HepG2 (cell line): ENCODE measurements around the gene SLC6A6. TPM values are rescaled to one million over a fixed set of nuclear protein-coding genes. Genes with fewer than 3 reads are reported as not detected.
A peak's percentile ranks its signal among the peaks of the same experiment; 100 is the strongest.

Experiments
- ASH2L ChIP-seq: fragments of 300-600, 200-600 bp; sonication (generic); IDR thresholded peaks from 2 replicates; pipeline ENCODE4 v1.7.0; 2017; ENCODE audit warnings: low read depth, mild to moderate bottlenecking, moderate library complexity, mixed read lengths, low read length; ENCODE audit not compliant: insufficient read length
- FOSL2 ChIP-seq: sonication (generic); formaldehyde crosslinking; IDR thresholded peaks from 2 replicates; pipeline ENCODE4 v1.4.0; 2020; ENCODE audit warnings: missing genetic modification reagents
- MATR3 ChIP-seq: sonication (generic); formaldehyde crosslinking; IDR thresholded peaks from 2 replicates; pipeline ENCODE4 v1.4.0; 2020; ENCODE audit warnings: missing genetic modification reagents
- RFX1 ChIP-seq: fragments of 450-650 bp; IDR thresholded peaks from 2 replicates; pipeline ENCODE4 v1.6.1; 2017
- RFX3 ChIP-seq: IDR thresholded peaks from 2 replicates; pipeline ENCODE4 v1.6.1; 2016; ENCODE audit warnings: missing biosample characterization, missing genetic modification reagents
- RXRA ChIP-seq: sonication (generic); formaldehyde crosslinking; IDR thresholded peaks from 2 replicates; pipeline ENCODE4 v1.5.1; 2020; ENCODE audit warnings: missing genetic modification reagents
- SP4 ChIP-seq: sonication (generic); formaldehyde crosslinking; IDR thresholded peaks from 2 replicates; pipeline ENCODE4 v1.8.1; 2023; ENCODE audit warnings: mild to moderate bottlenecking, missing genetic modification reagents
- TEAD3 ChIP-seq: optimal IDR thresholded peaks from 2 replicates; pipeline ENCODE3; 2016; ENCODE audit warnings: borderline replicate concordance
- TSC22D2 ChIP-seq: sonication (generic); formaldehyde crosslinking; IDR thresholded peaks from 2 replicates; pipeline ENCODE4 v1.5.1; 2020; ENCODE audit warnings: missing genetic modification reagents, mild to moderate bottlenecking, borderline replicate concordance
- ZFP62 ChIP-seq: sonication (generic); formaldehyde crosslinking; IDR thresholded peaks from 2 replicates; pipeline ENCODE4 v1.4.0; 2020; ENCODE audit warnings: missing genetic modification reagents
- ZNF232 ChIP-seq: sonication (generic); formaldehyde crosslinking; IDR thresholded peaks from 2 replicates; pipeline ENCODE4 v1.4.0; 2020; ENCODE audit warnings: missing genetic modification reagents, borderline replicate concordance
- polyA plus RNA-seq, 8 experiments: library from polyadenylated mRNA; depleted of rRNA in 3 of 8; stranded (reverse) in 7 of 8; unstranded in 1 of 8; fragments of >200 nt; fragmentation: Illumina TruSeq in 4 of 8; extraction: Trizol in 4 of 8; gene quantifications; 2 replicates each; pipeline versions ENCODE4 v1.2.1 to v1.2.3, GENCODE V29; 2011 to 2016; ENCODE audit warnings: low read depth in 4 of 8, missing spikeins in 1 of 8, mixed read lengths in 1 of 8; ENCODE audit not compliant: insufficient read depth in 1 of 8
- total RNA-seq, 5 experiments: library from RNA; depleted of rRNA; stranded (reverse); fragments of >200 nt; fragmentation: Illumina TruSeq; extraction: Trizol; gene quantifications; 2 replicates each; pipeline ENCODE4 v1.2.3, GENCODE V29; 2016; ENCODE audit warnings: low read depth in 1 of 5
- TF ChIP-seq, protein P1 (sequence below): sonication (generic); formaldehyde crosslinking; IDR thresholded peaks from 2 replicates; pipeline ENCODE4 v1.4.0; 2020; ENCODE audit warnings: missing genetic modification reagents, borderline replicate concordance
- TF ChIP-seq, protein P2 (sequence below): sonication (generic); formaldehyde crosslinking; IDR thresholded peaks from 2 replicates; pipeline ENCODE4 v1.5.0; 2020; ENCODE audit warnings: mild to moderate bottlenecking, missing genetic modification reagents, borderline replicate concordance
- TF ChIP-seq, protein P3 (sequence below): sonication (generic); formaldehyde crosslinking; IDR thresholded peaks from 2 replicates; pipeline ENCODE4 v1.8.0; 2023; ENCODE audit warnings: mild to moderate bottlenecking, missing genetic modification reagents
- TF ChIP-seq, protein P4 (sequence below): IDR thresholded peaks from 2 replicates; pipeline ENCODE4 v1.6.1; 2012; ENCODE audit warnings: low read depth, low read length, improper control_type of control experiment

SLC6A6 gene
- total and polyA plus RNA-seq, 2 of the 13 experiments (the other 11 are each of a cell fraction or from before 2014, with no cell fraction given) = 14.1 to 20.7 TPM

DNA sequence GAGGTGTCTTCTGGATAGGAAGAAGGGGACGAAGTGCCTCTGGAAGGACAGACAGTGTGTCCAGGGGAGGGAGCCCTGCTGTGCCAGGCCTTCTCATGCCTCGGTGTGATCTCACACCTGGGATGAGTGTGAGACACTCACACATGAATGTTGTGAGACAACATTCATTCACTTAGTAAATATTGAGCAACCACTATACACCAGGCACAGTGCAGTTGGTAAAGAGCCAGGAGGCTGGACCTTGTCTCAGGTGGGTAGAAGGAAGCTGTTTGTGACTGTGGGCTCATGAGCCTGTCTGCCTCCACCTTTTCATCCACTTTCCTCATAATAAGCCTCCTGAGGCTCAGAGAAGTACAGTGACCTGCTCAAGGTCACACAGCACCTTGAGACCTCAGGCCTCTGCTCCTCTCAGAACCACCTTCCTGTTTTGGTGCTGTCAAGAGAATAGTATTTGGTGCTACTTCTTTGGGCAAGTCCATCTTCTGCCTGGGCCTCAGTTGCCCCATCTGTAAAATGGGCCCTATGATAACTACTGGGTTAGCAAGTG lies 20.9 kb downstream of the SLC6A6 start (continued):
- TF ChIP-seq, protein P1, sequence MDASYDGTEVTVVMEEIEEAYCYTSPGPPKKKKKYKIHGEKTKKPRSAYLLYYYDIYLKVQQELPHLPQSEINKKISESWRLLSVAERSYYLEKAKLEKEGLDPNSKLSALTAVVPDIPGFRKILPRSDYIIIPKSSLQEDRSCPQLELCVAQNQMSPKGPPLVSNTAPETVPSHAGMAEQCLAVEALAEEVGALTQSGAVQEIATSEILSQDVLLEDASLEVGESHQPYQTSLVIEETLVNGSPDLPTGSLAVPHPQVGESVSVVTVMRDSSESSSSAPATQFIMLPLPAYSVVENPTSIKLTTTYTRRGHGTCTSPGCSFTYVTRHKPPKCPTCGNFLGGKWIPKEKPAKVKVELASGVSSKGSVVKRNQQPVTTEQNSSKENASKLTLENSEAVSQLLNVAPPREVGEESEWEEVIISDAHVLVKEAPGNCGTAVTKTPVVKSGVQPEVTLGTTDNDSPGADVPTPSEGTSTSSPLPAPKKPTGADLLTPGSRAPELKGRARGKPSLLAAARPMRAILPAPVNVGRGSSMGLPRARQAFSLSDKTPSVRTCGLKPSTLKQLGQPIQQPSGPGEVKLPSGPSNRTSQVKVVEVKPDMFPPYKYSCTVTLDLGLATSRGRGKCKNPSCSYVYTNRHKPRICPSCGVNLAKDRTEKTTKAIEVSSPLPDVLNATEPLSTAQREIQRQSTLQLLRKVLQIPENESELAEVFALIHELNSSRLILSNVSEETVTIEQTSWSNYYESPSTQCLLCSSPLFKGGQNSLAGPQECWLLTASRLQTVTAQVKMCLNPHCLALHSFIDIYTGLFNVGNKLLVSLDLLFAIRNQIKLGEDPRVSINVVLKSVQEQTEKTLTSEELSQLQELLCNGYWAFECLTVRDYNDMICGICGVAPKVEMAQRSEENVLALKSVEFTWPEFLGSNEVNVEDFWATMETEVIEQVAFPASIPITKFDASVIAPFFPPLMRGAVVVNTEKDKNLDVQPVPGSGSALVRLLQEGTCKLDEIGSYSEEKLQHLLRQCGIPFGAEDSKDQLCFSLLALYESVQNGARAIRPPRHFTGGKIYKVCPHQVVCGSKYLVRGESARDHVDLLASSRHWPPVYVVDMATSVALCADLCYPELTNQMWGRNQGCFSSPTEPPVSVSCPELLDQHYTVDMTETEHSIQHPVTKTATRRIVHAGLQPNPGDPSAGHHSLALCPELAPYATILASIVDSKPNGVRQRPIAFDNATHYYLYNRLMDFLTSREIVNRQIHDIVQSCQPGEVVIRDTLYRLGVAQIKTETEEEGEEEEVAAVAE (CRISPR knock-in tag) = no peak
- TF ChIP-seq TSC22D2 (CRISPR knock-in tag) (no peak), SP4 (CRISPR knock-in tag) (no peak), ZFP62 (CRISPR knock-in tag) (no peak), RFX1 (no peak), ZNF232 (CRISPR knock-in tag) (no peak), FOSL2 (CRISPR knock-in tag) (peak; percentile 85), RXRA (no peak), MATR3 (CRISPR knock-in tag) (no peak), TEAD3 (CRISPR knock-in tag) (peak; percentile 91), ASH2L (no peak), RFX3 (no peak)
- TF ChIP-seq, protein P2, sequence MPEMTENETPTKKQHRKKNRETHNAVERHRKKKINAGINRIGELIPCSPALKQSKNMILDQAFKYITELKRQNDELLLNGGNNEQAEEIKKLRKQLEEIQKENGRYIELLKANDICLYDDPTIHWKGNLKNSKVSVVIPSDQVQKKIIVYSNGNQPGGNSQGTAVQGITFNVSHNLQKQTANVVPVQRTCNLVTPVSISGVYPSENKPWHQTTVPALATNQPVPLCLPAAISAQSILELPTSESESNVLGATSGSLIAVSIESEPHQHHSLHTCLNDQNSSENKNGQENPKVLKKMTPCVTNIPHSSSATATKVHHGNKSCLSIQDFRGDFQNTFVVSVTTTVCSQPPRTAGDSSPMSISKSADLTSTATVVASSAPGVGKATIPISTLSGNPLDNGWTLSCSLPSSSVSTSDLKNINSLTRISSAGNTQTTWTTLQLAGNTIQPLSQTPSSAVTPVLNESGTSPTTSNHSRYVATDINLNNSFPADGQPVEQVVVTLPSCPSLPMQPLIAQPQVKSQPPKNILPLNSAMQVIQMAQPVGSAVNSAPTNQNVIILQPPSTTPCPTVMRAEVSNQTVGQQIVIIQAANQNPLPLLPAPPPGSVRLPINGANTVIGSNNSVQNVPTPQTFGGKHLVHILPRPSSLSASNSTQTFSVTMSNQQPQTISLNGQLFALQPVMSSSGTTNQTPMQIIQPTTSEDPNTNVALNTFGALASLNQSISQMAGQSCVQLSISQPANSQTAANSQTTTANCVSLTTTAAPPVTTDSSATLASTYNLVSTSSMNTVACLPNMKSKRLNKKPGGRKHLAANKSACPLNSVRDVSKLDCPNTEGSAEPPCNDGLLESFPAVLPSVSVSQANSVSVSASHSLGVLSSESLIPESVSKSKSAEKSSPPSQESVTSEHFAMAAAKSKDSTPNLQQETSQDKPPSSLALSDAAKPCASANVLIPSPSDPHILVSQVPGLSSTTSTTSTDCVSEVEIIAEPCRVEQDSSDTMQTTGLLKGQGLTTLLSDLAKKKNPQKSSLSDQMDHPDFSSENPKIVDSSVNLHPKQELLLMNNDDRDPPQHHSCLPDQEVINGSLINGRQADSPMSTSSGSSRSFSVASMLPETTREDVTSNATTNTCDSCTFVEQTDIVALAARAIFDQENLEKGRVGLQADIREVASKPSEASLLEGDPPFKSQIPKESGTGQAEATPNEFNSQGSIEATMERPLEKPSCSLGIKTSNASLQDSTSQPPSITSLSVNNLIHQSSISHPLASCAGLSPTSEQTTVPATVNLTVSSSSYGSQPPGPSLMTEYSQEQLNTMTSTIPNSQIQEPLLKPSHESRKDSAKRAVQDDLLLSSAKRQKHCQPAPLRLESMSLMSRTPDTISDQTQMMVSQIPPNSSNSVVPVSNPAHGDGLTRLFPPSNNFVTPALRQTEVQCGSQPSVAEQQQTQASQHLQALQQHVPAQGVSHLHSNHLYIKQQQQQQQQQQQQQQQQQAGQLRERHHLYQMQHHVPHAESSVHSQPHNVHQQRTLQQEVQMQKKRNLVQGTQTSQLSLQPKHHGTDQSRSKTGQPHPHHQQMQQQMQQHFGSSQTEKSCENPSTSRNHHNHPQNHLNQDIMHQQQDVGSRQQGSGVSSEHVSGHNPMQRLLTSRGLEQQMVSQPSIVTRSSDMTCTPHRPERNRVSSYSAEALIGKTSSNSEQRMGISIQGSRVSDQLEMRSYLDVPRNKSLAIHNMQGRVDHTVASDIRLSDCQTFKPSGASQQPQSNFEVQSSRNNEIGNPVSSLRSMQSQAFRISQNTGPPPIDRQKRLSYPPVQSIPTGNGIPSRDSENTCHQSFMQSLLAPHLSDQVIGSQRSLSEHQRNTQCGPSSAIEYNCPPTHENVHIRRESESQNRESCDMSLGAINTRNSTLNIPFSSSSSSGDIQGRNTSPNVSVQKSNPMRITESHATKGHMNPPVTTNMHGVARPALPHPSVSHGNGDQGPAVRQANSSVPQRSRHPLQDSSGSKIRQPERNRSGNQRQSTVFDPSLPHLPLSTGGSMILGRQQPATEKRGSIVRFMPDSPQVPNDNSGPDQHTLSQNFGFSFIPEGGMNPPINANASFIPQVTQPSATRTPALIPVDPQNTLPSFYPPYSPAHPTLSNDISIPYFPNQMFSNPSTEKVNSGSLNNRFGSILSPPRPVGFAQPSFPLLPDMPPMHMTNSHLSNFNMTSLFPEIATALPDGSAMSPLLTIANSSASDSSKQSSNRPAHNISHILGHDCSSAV (CRISPR knock-in tag) = no peak
- TF ChIP-seq, protein P3, sequence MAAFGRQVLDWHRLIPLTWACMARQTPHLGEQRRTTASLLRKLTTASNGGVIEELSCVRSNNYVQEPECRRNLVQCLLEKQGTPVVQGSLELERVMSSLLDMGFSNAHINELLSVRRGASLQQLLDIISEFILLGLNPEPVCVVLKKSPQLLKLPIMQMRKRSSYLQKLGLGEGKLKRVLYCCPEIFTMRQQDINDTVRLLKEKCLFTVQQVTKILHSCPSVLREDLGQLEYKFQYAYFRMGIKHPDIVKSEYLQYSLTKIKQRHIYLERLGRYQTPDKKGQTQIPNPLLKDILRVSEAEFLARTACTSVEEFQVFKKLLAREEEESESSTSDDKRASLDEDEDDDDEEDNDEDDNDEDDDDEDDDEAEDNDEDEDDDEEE = no peak
- TF ChIP-seq, protein P4, sequence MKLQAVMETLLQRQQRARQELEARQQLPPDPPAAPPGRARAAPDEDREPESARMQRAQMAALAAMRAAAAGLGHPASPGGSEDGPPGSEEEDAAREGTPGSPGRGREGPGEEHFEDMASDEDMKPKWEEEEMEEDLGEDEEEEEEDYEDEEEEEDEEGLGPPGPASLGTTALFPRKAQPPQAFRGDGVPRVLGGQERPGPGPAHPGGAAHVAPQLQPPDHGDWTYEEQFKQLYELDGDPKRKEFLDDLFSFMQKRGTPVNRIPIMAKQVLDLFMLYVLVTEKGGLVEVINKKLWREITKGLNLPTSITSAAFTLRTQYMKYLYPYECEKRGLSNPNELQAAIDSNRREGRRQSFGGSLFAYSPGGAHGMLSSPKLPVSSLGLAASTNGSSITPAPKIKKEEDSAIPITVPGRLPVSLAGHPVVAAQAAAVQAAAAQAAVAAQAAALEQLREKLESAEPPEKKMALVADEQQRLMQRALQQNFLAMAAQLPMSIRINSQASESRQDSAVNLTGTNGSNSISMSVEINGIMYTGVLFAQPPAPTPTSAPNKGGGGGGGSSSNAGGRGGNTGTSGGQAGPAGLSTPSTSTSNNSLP = peak; percentile 47; the same call in 1 of the 2 replicates
